OCI-LY7 (cell line): ENCODE results near the gene TBRG4. TPM values are rescaled to one million over a fixed set of nuclear protein-coding genes. Genes with fewer than 3 reads are reported as not detected.

Source experiments
- BruUV-seq: library from RNA; stranded (reverse); fragments of 400-500 nt; replicated peaks from 2 replicates; lab custom pipeline; 2021; lab: Mats Ljungman, UMichigan
- CTCF ChIA-PET: fragments of 300-600 bp; sonication (Branson Sonifier 250); formaldehyde crosslinking; loops from one replicate; lab custom pipeline; 2022; ENCODE audit warnings: antibody characterized with exemption; ENCODE audit not compliant: unreplicated experiment; lab: Charles Lee
- POLR2A ChIA-PET: fragments of 300-600 bp; sonication (Branson Sonifier 250); formaldehyde crosslinking; loops from one replicate; lab custom pipeline; 2022; ENCODE audit warnings: antibody characterized with exemption; lab: Charles Lee
- DNase-seq: peaks from one replicate; pipeline ENCODE4 v3.0.0-alpha.2; 2015; ENCODE audit warnings: low spot score
- H2AFZ ChIP-seq: fragments of 200-600 bp; sonication (generic), shearing (Covaris generic); 2 replicates; pipeline ENCODE4 v1.6.1; 2014; ENCODE audit warnings: mild to moderate bottlenecking, antibody characterized with exemption, low read length, moderate library complexity
- H3K27ac ChIP-seq: fragments of 200-600 bp; sonication (generic); 2 replicates; pipeline ENCODE4 v1.5.1; 2014; ENCODE audit warnings: mixed run types, low read depth, mild to moderate bottlenecking, moderate library complexity, low read length, inconsistent platforms; ENCODE audit not compliant: poor library complexity, severe bottlenecking
- H3K36me3 ChIP-seq: fragments of 200-600 bp; sonication (generic); 2 replicates; pipeline ENCODE4 v1.6.1; 2014; ENCODE audit warnings: mild to moderate bottlenecking, antibody characterized with exemption, low read length, moderate library complexity, mixed read lengths; ENCODE audit not compliant: insufficient read depth
- H3K4me1 ChIP-seq: fragments of 200-600 bp; sonication (generic); 2 replicates; pipeline ENCODE4 v1.5.1; 2014; ENCODE audit warnings: mild to moderate bottlenecking, low read length; ENCODE audit not compliant: insufficient read depth, poor library complexity, severe bottlenecking
- H3K4me2 ChIP-seq: fragments of 200-600 bp; sonication (generic); 2 replicates; pipeline ENCODE4 v1.6.1; 2014; ENCODE audit warnings: mild to moderate bottlenecking, low read length
- H3K4me3 ChIP-seq: fragments of 200-600 bp; sonication (generic); 2 replicates; pipeline ENCODE4 v1.5.1; 2014; ENCODE audit warnings: mild to moderate bottlenecking, low read depth, low read length; ENCODE audit not compliant: poor library complexity, severe bottlenecking
- H3K79me2 ChIP-seq: fragments of 200-600 bp; sonication (generic); 2 replicates; pipeline ENCODE4 v1.6.1; 2016; ENCODE audit warnings: low read depth, mild to moderate bottlenecking, low read length, moderate library complexity, mixed read lengths; ENCODE audit not compliant: insufficient read depth
- H3K9me2 ChIP-seq: fragments of 200-600 bp; sonication (generic); 2 replicates; pipeline ENCODE4 v1.6.1; 2016; ENCODE audit warnings: mild to moderate bottlenecking, low read length, mixed read lengths; ENCODE audit not compliant: insufficient read depth
- H3K9me3 ChIP-seq: fragments of 200-600 bp; sonication (generic); 2 replicates; pipeline ENCODE4 v1.6.1; 2014; ENCODE audit warnings: mild to moderate bottlenecking, mixed run types, low read length, mixed read lengths
- H4K20me1 ChIP-seq: fragments of 200-600 bp; sonication (generic); 2 replicates; pipeline ENCODE4 v1.6.1; 2014; ENCODE audit warnings: mild to moderate bottlenecking, antibody characterized with exemption, low read length, moderate library complexity, mixed read lengths; ENCODE audit not compliant: insufficient read depth
- EZH2phosphoT487 ChIP-seq: fragments of 200-600 bp; sonication (generic); IDR thresholded peaks from 2 replicates; pipeline ENCODE4 v1.6.1; 2018; ENCODE audit warnings: low read depth, borderline replicate concordance, mild to moderate bottlenecking, mixed run types, antibody characterized with exemption, low read length, moderate library complexity, mixed read lengths
- intact Hi-C: fragments of 100-400 bp; cut with micrococcal nuclease; formaldehyde crosslinking; loops from one replicate; pipeline ENCODE4 v1.10.0; 2022; ENCODE audit not compliant: unreplicated experiment
- total RNA-seq, 2 experiments: library from RNA; depleted of rRNA in 1 of 2; stranded (reverse); fragments of >200 nt in 1 of 2; shearing (Covaris generic) in 1 of 2; gene quantifications; 2 replicates each; pipeline ENCODE4 v1.2.3, GENCODE V29; 2014 to 2022
- TF ChIP-seq, protein P1 (sequence below): fragments of 200-600 bp; sonication (generic); conservative IDR thresholded peaks from 2 replicates; pipeline ENCODE4 v1.5.1; 2014; ENCODE audit warnings: mild to moderate bottlenecking, antibody characterized with exemption, low read length, moderate library complexity, mixed read lengths

TBRG4 gene
- total RNA-seq, 2 experiments from 2014 or later = 113 to 141 TPM

DNA sequence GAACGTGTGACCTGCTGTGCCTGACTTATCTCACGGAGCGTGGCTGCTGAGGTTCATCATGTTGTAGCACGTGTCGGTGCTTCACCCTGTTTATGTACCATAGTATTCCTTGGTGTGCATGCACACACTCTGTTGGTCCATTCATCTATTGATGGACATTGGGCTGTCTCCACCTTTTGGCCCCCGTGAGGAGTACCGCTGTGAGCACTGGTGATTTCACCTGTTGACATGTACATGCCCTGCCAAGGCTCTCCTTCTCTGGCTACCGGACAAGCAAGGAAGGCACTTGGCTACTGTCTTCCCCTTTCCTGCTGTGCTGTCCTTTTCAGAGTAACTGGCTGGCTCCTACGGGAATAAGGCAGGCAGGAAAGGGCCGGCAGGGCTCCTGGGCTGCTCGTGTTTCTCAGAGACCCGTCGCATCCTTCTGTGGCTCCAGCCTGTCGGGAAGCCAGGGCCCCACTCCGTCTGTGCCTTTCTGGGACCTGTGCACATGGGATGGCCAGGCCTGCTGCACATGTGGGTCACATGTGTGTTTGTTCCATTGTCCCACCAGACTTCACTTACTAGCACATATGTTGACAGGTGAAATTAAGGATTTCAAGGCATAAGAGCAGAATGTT is 17.8 kb upstream of the TBRG4 start:
- Histone ChIP-seq H3K36me3 (no peaks in the 10 kb centered on the region), H3K4me2 (no peak overlapping the region), H3K27ac (no peak overlapping the region), H3K9me3 (no peaks in the 10 kb centered on the region), H2AFZ (no peak overlapping the region), H3K9me2 (no peaks in the 10 kb centered on the region), H4K20me1 (no peaks in the 10 kb centered on the region), H3K4me3 (no peak overlapping the region), H3K79me2 (no peaks in the 10 kb centered on the region), H3K4me1 (no peaks in the 10 kb centered on the region)
- intact Hi-C loops = no loop called here
- DNase-seq = no peak
- POLR2A ChIA-PET = no interaction called here
- TF ChIP-seq, protein P1, sequence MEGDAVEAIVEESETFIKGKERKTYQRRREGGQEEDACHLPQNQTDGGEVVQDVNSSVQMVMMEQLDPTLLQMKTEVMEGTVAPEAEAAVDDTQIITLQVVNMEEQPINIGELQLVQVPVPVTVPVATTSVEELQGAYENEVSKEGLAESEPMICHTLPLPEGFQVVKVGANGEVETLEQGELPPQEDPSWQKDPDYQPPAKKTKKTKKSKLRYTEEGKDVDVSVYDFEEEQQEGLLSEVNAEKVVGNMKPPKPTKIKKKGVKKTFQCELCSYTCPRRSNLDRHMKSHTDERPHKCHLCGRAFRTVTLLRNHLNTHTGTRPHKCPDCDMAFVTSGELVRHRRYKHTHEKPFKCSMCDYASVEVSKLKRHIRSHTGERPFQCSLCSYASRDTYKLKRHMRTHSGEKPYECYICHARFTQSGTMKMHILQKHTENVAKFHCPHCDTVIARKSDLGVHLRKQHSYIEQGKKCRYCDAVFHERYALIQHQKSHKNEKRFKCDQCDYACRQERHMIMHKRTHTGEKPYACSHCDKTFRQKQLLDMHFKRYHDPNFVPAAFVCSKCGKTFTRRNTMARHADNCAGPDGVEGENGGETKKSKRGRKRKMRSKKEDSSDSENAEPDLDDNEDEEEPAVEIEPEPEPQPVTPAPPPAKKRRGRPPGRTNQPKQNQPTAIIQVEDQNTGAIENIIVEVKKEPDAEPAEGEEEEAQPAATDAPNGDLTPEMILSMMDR = no peak
- no peak for TF ChIP-seq EZH2phosphoT487
- CTCF ChIA-PET = no interaction called here
- no TSS peak for BruUV-seq

DNA sequence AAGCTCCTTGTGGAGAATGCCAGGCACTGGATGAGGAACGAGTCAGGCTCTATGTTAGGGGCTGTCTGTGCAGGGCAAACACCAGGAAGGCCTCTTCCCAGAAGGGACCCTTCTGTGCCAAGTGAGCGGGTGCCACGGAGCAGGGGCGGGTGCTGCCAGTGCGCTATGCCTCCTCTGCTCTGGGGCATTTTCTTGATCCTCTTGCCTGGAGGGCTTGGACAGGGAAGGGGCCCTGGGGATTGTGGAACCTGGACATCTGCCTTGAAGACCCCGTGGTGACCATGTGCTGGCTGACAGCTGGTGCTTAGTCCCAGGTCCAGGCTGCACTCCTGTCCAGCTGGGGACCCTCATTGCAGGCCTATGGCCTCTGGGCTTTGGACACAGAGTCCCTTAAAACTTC is 15.4 kb upstream of the TBRG4 start:
- BruUV-seq = no TSS peak
- H3K9me2 ChIP-seq = no peaks in the 10 kb centered on the region
- H3K9me3 ChIP-seq = no peaks in the 10 kb centered on the region
- no peak for TF ChIP-seq EZH2phosphoT487
- TF ChIP-seq, protein P1 = no peak
- H3K4me3 ChIP-seq = no peak overlapping the region
- ChIA-PET CTCF (interaction anchor here (1.2 kb wide), 1 partner anchor 12 kb away, joined by 4 read pairs; no protein-coding TSS in a partner anchor), POLR2A (interaction anchor here (1.2 kb wide), 1 partner anchor 11 kb away, joined by 3 read pairs; no protein-coding TSS in a partner anchor)
- intact Hi-C loops = no loop called here
- DNase-seq = no peak
- H4K20me1 ChIP-seq = no peaks in the 10 kb centered on the region
- H3K4me2 ChIP-seq = no peak overlapping the region
- H3K4me1 ChIP-seq = peaks cover 6% of the 10 kb centered on the region
- H3K79me2 ChIP-seq = no peaks in the 10 kb centered on the region
- no peak overlapping the region for H2AFZ ChIP-seq
- no peaks in the 10 kb centered on the region for H3K36me3 ChIP-seq
- no peak overlapping the region for H3K27ac ChIP-seq

DNA sequence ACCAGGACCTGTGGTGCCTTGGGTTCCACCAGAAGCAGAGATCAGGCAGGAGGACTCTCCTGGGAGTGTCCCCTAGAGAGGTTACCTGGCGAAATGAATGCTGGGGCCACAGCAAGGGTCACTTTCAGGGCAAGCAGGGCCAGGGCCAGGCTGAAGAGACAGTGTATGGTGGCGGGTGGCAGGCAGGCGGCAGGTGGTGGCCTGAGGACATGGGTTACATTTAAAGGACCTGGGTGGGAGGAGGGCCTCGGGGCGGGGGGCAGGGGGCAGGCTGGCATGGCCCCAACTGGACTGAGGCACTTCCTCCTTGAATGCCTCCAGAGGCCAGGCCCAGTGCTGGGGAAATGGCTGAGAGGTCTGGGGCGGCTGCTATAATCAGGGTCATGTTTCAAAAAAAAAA is 14.7 kb upstream of the TBRG4 start:
- DNase-seq = no peak
- intact Hi-C loops = no loop called here
- no peaks in the 10 kb centered on the region for H4K20me1 ChIP-seq
- H2AFZ ChIP-seq = no peak overlapping the region
- BruUV-seq = no TSS peak
- no peak overlapping the region for H3K4me3 ChIP-seq
- no peak for TF ChIP-seq EZH2phosphoT487
- TF ChIP-seq, protein P1 = no peak
- H3K9me3 ChIP-seq = no peaks in the 10 kb centered on the region
- no peaks in the 10 kb centered on the region for H3K79me2 ChIP-seq
- H3K9me2 ChIP-seq = no peaks in the 10 kb centered on the region
- H3K4me1 ChIP-seq = peaks cover 6% of the 10 kb centered on the region
- ChIA-PET CTCF (no interaction called here), POLR2A (no interaction called here)
- H3K4me2 ChIP-seq = no peak overlapping the region
- H3K27ac ChIP-seq = no peak overlapping the region
- H3K36me3 ChIP-seq = no peaks in the 10 kb centered on the region
